HepG2 (cell line): ENCODE results near the gene NOSIP. TPM values are rescaled to one million over a fixed set of nuclear protein-coding genes. Genes with fewer than 3 reads are reported as not detected.
A peak's percentile ranks its signal among the peaks of the same experiment; 100 is the strongest.

Source experiments
- AGO1 ChIP-seq: fragments of 200-400 bp; formaldehyde crosslinking; IDR thresholded peaks from 2 replicates; pipeline ENCODE4 v1.6.1; 2017; ENCODE audit warnings: mild to moderate bottlenecking, low read depth, low read length, moderate library complexity; ENCODE audit not compliant: poor library complexity, severe bottlenecking
- HOXA7 ChIP-seq: sonication (generic); formaldehyde crosslinking; IDR thresholded peaks from 2 replicates; pipeline ENCODE4 v1.8.1; 2022; ENCODE audit warnings: mild to moderate bottlenecking, missing genetic modification reagents, moderate library complexity
- JARID2 ChIP-seq: sonication (generic); formaldehyde crosslinking; IDR thresholded peaks from 2 replicates; pipeline ENCODE4 v1.8.1; 2023; ENCODE audit warnings: missing genetic modification reagents, inconsistent platforms; ENCODE audit not compliant: insufficient replicate concordance
- KAT2B ChIP-seq: fragments of 150-350 bp; IDR thresholded peaks from 2 replicates; pipeline ENCODE4 v1.6.1; 2014; ENCODE audit warnings: low read depth, low read length, borderline replicate concordance
- MZF1 ChIP-seq: sonication (generic); formaldehyde crosslinking; IDR thresholded peaks from 2 replicates; pipeline ENCODE4 v1.8.1; 2023; ENCODE audit warnings: mild to moderate bottlenecking, missing genetic modification reagents, borderline replicate concordance
- RARG ChIP-seq: sonication (generic); formaldehyde crosslinking; IDR thresholded peaks from 2 replicates; pipeline ENCODE4 v1.4.0; 2020; ENCODE audit warnings: low read depth, mild to moderate bottlenecking, missing genetic modification reagents
- RNF2 ChIP-seq: fragments of 450-650 bp; conservative IDR thresholded peaks from 2 replicates; pipeline ENCODE4 v1.6.1; 2016; ENCODE audit warnings: low read depth
- SRSF9 ChIP-seq: fragments of 200-400 bp; formaldehyde crosslinking; IDR thresholded peaks from 2 replicates; pipeline ENCODE4 v1.6.1; 2018; ENCODE audit warnings: borderline replicate concordance, mild to moderate bottlenecking, low read depth, low read length; ENCODE audit not compliant: insufficient read depth, poor library complexity, severe bottlenecking
- THYN1 ChIP-seq: sonication (generic); formaldehyde crosslinking; IDR thresholded peaks from 2 replicates; pipeline ENCODE4 v1.8.1; 2023; ENCODE audit warnings: low read depth, mild to moderate bottlenecking, moderate library complexity, missing genetic modification reagents, borderline replicate concordance
- U2AF2 ChIP-seq: fragments of 200-400 bp; formaldehyde crosslinking; IDR thresholded peaks from 2 replicates; pipeline ENCODE4 v1.6.1; 2017; ENCODE audit warnings: low read depth, mild to moderate bottlenecking, low read length
- ZNF296 ChIP-seq: sonication (generic); formaldehyde crosslinking; conservative IDR thresholded peaks from 2 replicates; pipeline ENCODE4 v1.5.0; 2020; ENCODE audit warnings: mild to moderate bottlenecking, missing genetic modification reagents
- ZNF501 ChIP-seq: sonication (generic); formaldehyde crosslinking; IDR thresholded peaks from 2 replicates; pipeline ENCODE4 v1.5.1; 2020; ENCODE audit warnings: mild to moderate bottlenecking, moderate library complexity, missing genetic modification reagents
- ZNF562 ChIP-seq: sonication (generic); formaldehyde crosslinking; IDR thresholded peaks from 2 replicates; pipeline ENCODE4 v1.8.0; 2022; ENCODE audit warnings: missing genetic modification reagents, borderline replicate concordance
- ZNF572 ChIP-seq: sonication (generic); formaldehyde crosslinking; IDR thresholded peaks from 2 replicates; pipeline ENCODE4 v1.5.1; 2020; ENCODE audit warnings: mild to moderate bottlenecking, missing genetic modification reagents
- ZNF589 ChIP-seq: sonication (generic); formaldehyde crosslinking; conservative IDR thresholded peaks from 2 replicates; pipeline ENCODE4 v1.8.0; 2022; ENCODE audit warnings: mild to moderate bottlenecking, moderate library complexity, missing genetic modification reagents
- ZNF670 ChIP-seq: sonication (generic); formaldehyde crosslinking; IDR thresholded peaks from 2 replicates; pipeline ENCODE4 v1.8.0; 2022; ENCODE audit warnings: mild to moderate bottlenecking, missing genetic modification reagents, borderline replicate concordance
- ZNF709 ChIP-seq: sonication (generic); formaldehyde crosslinking; IDR thresholded peaks from 2 replicates; pipeline ENCODE4 v1.5.0; 2020; ENCODE audit warnings: mild to moderate bottlenecking, missing genetic modification reagents
- ZNF724P ChIP-seq: sonication (generic); formaldehyde crosslinking; IDR thresholded peaks from 2 replicates; pipeline ENCODE4 v1.8.0; 2022; ENCODE audit warnings: missing genetic modification reagents, borderline replicate concordance
- ZNF761 ChIP-seq: sonication (generic); formaldehyde crosslinking; conservative IDR thresholded peaks from 2 replicates; pipeline ENCODE4 v1.4.0; 2020; ENCODE audit warnings: mild to moderate bottlenecking, missing genetic modification reagents
- ZNF781 ChIP-seq: sonication (generic); formaldehyde crosslinking; IDR thresholded peaks from 2 replicates; pipeline ENCODE4 v1.5.1; 2020; ENCODE audit warnings: borderline replicate concordance, mild to moderate bottlenecking, missing genetic modification reagents; ENCODE audit errors: not compliant biosample characterization
- ZNF839 ChIP-seq: sonication (generic); formaldehyde crosslinking; IDR thresholded peaks from 2 replicates; pipeline ENCODE4 v1.4.0; 2020; ENCODE audit warnings: missing genetic modification reagents, mild to moderate bottlenecking, borderline replicate concordance
- ZSCAN9 ChIP-seq: IDR thresholded peaks from 2 replicates; pipeline ENCODE4 v1.6.1; 2016; ENCODE audit warnings: borderline replicate concordance
- polyA plus RNA-seq, 8 experiments: library from polyadenylated mRNA; depleted of rRNA in 3 of 8; stranded (reverse) in 7 of 8; unstranded in 1 of 8; fragments of >200 nt; fragmentation: Illumina TruSeq in 4 of 8; extraction: Trizol in 4 of 8; gene quantifications; 2 replicates each; pipeline versions ENCODE4 v1.2.1 to v1.2.3, GENCODE V29; 2011 to 2016; ENCODE audit warnings: low read depth in 4 of 8, missing spikeins in 1 of 8, mixed read lengths in 1 of 8; ENCODE audit not compliant: insufficient read depth in 1 of 8
- total RNA-seq, 5 experiments: library from RNA; depleted of rRNA; stranded (reverse); fragments of >200 nt; fragmentation: Illumina TruSeq; extraction: Trizol; gene quantifications; 2 replicates each; pipeline ENCODE4 v1.2.3, GENCODE V29; 2016; ENCODE audit warnings: low read depth in 1 of 5
- TF ChIP-seq, protein P1 (sequence below): sonication (generic); formaldehyde crosslinking; IDR thresholded peaks from 2 replicates; pipeline ENCODE4 v1.8.0; 2022; ENCODE audit warnings: missing genetic modification reagents, low read depth, mild to moderate bottlenecking, borderline replicate concordance
- TF ChIP-seq, protein P2 (sequence below): sonication (generic); formaldehyde crosslinking; IDR thresholded peaks from 2 replicates; pipeline ENCODE4 v1.5.0; 2020; ENCODE audit warnings: missing genetic modification reagents
- TF ChIP-seq, protein P3 (sequence below): sonication (generic); formaldehyde crosslinking; IDR thresholded peaks from 2 replicates; pipeline ENCODE4 v1.4.0; 2020; ENCODE audit warnings: mild to moderate bottlenecking, low read depth, missing genetic modification reagents
- TF ChIP-seq, protein P4 (sequence below): sonication (generic); formaldehyde crosslinking; IDR thresholded peaks from 2 replicates; pipeline ENCODE4 v1.8.0; 2022; ENCODE audit warnings: mild to moderate bottlenecking, missing genetic modification reagents, moderate library complexity
- TF ChIP-seq, protein P5 (sequence below): sonication (generic); formaldehyde crosslinking; IDR thresholded peaks from 2 replicates; pipeline ENCODE4 v1.4.0; 2020; ENCODE audit warnings: low read depth, mild to moderate bottlenecking, missing genetic modification reagents

The NOSIP gene
- total and polyA plus RNA-seq, 2 of the 13 experiments (the other 11 are each of a cell fraction or from before 2014, with no cell fraction given), result 54.3 to 78.0 TPM

DNA sequence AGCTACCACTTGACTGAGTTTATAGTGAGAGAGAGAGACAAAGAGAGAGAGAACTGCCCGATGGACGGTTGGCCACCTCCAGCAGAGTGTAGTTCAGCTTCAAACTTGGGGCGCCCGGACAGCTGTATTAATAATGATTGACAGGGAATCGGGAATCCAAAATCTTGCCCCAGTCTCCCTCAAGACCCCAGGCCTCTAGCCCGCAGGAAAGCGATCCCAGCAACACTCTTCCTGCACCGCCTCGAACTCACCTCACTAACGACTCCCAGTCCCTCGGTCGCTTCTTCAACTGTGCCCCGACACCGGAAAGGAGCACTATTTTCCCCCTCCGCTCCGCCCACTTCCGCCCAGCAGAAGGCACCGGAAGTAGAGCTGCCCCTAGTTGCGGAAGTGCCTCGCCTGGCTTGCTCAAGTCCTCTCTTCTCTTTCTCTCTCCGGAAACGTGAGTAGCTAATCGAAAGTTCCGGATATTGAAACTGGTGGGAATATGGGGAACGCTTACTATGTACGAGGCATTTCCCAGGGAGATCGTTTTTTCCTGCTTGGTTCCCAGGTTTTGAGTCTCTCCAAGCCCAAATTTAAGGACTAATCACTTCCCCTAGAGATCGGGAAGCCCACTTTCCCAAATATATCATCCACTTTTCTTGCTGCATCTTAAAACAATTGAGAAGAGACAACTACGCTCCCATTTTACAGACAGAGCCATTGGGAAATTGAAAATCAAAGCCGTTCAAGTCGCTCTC lies at the start of gene NOSIP (continued):
- TF ChIP-seq KAT2B (no peak), ZNF839 (CRISPR knock-in tag) (no peak), MZF1 (CRISPR knock-in tag) (no peak), ZNF724P (0 out of 2 replicates have a peak, but pooled peaks have one; percentile 45), JARID2 (no peak), THYN1 (CRISPR knock-in tag) (no peak), ZNF589 (no peak), U2AF2 (no peak), RNF2 (no peak), ZNF781 (CRISPR knock-in tag) (no peak), ZNF562 (CRISPR knock-in tag) (no peak), ZNF761 (CRISPR knock-in tag) (0 out of 2 replicates have a peak, but pooled peaks have one; percentile 33), ZNF670 (CRISPR knock-in tag) (peak; percentile 81; the same call in 1 of the 2 replicates), RARG (CRISPR knock-in tag) (0 out of 2 replicates have a peak, but pooled peaks have one; percentile 22), AGO1 (no peak), ZNF709 (no peak), ZNF296 (CRISPR knock-in tag) (no peak), SRSF9 (no peak), ZSCAN9 (CRISPR knock-in tag) (peak; percentile 65; the same call in 1 of the 2 replicates), ZNF572 (CRISPR knock-in tag) (no peak), HOXA7 (CRISPR knock-in tag) (no peak), ZNF501 (CRISPR knock-in tag) (peak; percentile 96)
- TF ChIP-seq, protein P1, sequence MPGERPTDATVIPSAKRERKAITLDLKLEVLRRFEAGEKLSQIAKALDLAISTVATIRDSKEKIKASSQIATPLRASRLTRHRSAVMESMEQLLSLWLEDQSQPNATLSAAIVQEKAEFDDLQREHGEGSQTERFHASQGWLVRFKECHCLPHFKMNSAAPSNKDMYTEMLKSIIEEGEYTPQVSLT (CRISPR knock-in tag), result no peak
- TF ChIP-seq, protein P2, sequence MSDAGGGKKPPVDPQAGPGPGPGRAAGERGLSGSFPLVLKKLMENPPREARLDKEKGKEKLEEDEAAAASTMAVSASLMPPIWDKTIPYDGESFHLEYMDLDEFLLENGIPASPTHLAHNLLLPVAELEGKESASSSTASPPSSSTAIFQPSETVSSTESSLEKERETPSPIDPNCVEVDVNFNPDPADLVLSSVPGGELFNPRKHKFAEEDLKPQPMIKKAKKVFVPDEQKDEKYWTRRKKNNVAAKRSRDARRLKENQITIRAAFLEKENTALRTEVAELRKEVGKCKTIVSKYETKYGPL, result no peak
- TF ChIP-seq, protein P3, sequence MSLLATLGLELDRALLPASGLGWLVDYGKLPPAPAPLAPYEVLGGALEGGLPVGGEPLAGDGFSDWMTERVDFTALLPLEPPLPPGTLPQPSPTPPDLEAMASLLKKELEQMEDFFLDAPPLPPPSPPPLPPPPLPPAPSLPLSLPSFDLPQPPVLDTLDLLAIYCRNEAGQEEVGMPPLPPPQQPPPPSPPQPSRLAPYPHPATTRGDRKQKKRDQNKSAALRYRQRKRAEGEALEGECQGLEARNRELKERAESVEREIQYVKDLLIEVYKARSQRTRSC (CRISPR knock-in tag), result no peak
- TF ChIP-seq, protein P4, sequence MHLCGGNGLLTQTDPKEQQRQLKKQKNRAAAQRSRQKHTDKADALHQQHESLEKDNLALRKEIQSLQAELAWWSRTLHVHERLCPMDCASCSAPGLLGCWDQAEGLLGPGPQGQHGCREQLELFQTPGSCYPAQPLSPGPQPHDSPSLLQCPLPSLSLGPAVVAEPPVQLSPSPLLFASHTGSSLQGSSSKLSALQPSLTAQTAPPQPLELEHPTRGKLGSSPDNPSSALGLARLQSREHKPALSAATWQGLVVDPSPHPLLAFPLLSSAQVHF, result no peak
- TF ChIP-seq, protein P5, sequence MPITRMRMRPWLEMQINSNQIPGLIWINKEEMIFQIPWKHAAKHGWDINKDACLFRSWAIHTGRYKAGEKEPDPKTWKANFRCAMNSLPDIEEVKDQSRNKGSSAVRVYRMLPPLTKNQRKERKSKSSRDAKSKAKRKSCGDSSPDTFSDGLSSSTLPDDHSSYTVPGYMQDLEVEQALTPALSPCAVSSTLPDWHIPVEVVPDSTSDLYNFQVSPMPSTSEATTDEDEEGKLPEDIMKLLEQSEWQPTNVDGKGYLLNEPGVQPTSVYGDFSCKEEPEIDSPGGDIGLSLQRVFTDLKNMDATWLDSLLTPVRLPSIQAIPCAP (CRISPR knock-in tag), result no peak
